Measurements from ENCODE around the gene PHF19. TPM values are rescaled to one million over a fixed set of nuclear protein-coding genes. Genes with fewer than 3 reads are reported as not detected.

The PHF19 gene
- total and polyA plus RNA-seq, 2 of the 8 experiments (the other 6 are each of a cell fraction or from before 2014, with no cell fraction given): 28.2 to 31.8 TPM

- TF ChIP-seq PHF8 (conservative IDR thresholded peaks at IDR 0.05; ENCODE audit: low read depth, low read length): no peak
- no peak for TF ChIP-seq CBX5 (IDR thresholded peaks at IDR 0.05; ENCODE audit: low read depth, low read length)
Observed at GRCh38 chr9:120808931-120809330, 68.1 kb downstream of the PHF19 start (continued).
